Mesothelial cell of epicardium (in vitro differentiated cells): ENCODE data around the gene ZFHX2. TPM values are rescaled to one million over a fixed set of nuclear protein-coding genes. Genes with fewer than 3 reads are reported as not detected.
A peak's percentile ranks its signal among the peaks of the same experiment; 100 is the strongest.

ENCODE experiments used
- DNase-seq, 2 experiments: peaks; one replicate each; pipeline ENCODE4 v3.0.0; 2021; ENCODE audit warnings: low spot score in 2 of 2; ENCODE audit not compliant: unreplicated experiment in 2 of 2
- H3K27ac Mint-ChIP-seq: 2 replicates; pipeline ENCODE4 v1.8.0; 2021; ENCODE audit warnings: mixed read lengths
- H3K27me3 Mint-ChIP-seq: 2 replicates; pipeline ENCODE4 v1.8.0; 2021; ENCODE audit warnings: low read depth, mixed read lengths
- H3K36me3 Mint-ChIP-seq: 2 replicates; pipeline ENCODE4 v1.8.0; 2021; ENCODE audit warnings: mixed read lengths
- H3K4me1 Mint-ChIP-seq: 2 replicates; pipeline ENCODE4 v1.8.0; 2021; ENCODE audit warnings: mixed read lengths
- H3K4me3 Mint-ChIP-seq: 2 replicates; pipeline ENCODE4 v1.8.0; 2021; ENCODE audit warnings: mild to moderate bottlenecking, moderate library complexity, mixed read lengths
- H3K9me3 Mint-ChIP-seq: 2 replicates; pipeline ENCODE4 v1.8.0; 2021; ENCODE audit warnings: mixed read lengths
- CTCF ChIP-seq: fragments of 200-600 bp; sonication (generic); IDR thresholded peaks from one replicate; pipeline ENCODE4 v1.5.0; 2021; ENCODE audit warnings: antibody characterized with exemption; ENCODE audit not compliant: unreplicated experiment
- total RNA-seq: library from RNA; stranded (reverse); gene quantifications from 3 replicates; pipeline ENCODE4 v1.2.1, GENCODE V29; 2021

Gene ZFHX2
- total RNA-seq, 1 donor from 2014 or later = 13.7 TPM

GRCh38 chr14:23566112-23566777, 14.7 kb upstream of the ZFHX2 start:
- H3K4me1 Mint-ChIP-seq = peaks cover 33% of the 10 kb centered on the region

GRCh38 chr14:23565626-23566025, 14.1 kb upstream of the ZFHX2 start:
- Mint-ChIP-seq H3K4me1 (peaks cover 33% of the 10 kb centered on the region), H3K27me3 (no peaks in the 10 kb centered on the region), H3K36me3 (peaks cover 15% of the 10 kb centered on the region), H3K9me3 (no peaks in the 10 kb centered on the region), H3K27ac (no peak overlapping the region), H3K4me3 (no peak overlapping the region)
- no peak for TF ChIP-seq CTCF
- no peak for DNase-seq

More at GRCh38 chr14:23566112-23566777, 14.7 kb upstream of the ZFHX2 start:
- Mint-ChIP-seq H3K36me3 (peaks cover 12% of the 10 kb centered on the region), H3K4me3 (peak overlapping the region; percentile 100), H3K27ac (no peak overlapping the region), H3K27me3 (no peaks in the 10 kb centered on the region), H3K9me3 (no peaks in the 10 kb centered on the region)
- no peak for DNase-seq
- no peak for TF ChIP-seq CTCF

- H3K4me3 Mint-ChIP-seq = no peak overlapping the region
- H3K27ac Mint-ChIP-seq = no peak overlapping the region
- H3K36me3 Mint-ChIP-seq = peaks cover 19% of the 10 kb centered on the region
- peaks cover 32% of the 10 kb centered on the region for H3K4me1 Mint-ChIP-seq
- H3K9me3 Mint-ChIP-seq = no peaks in the 10 kb centered on the region
- no peak for DNase-seq
- no peaks in the 10 kb centered on the region for H3K27me3 Mint-ChIP-seq
- no peak for TF ChIP-seq CTCF
Observed at GRCh38 chr14:23564876-23565275, 13.3 kb upstream of the ZFHX2 start.

GRCh38 chr14:23564181-23564812, 12.7 kb upstream of the ZFHX2 start:
- TF ChIP-seq CTCF = no peak
- Mint-ChIP-seq H3K4me3 (no peak overlapping the region), H3K36me3 (peaks cover 19% of the 10 kb centered on the region), H3K27me3 (no peaks in the 10 kb centered on the region), H3K27ac (no peak overlapping the region), H3K4me1 (peaks cover 26% of the 10 kb centered on the region), H3K9me3 (no peaks in the 10 kb centered on the region)
- no peak for DNase-seq

- Mint-ChIP-seq H3K36me3 (peaks cover 19% of the 10 kb centered on the region), H3K27me3 (no peaks in the 10 kb centered on the region), H3K9me3 (no peaks in the 10 kb centered on the region), H3K4me3 (no peak overlapping the region), H3K4me1 (peaks cover 19% of the 10 kb centered on the region), H3K27ac (no peak overlapping the region)
- DNase-seq = no peak
- no peak for TF ChIP-seq CTCF
Observed at GRCh38 chr14:23563473-23564180, 12.1 kb upstream of the ZFHX2 start.
